ENCODE measurements around the gene GFER. TPM values are rescaled to one million over a fixed set of nuclear protein-coding genes. Genes with fewer than 3 reads are reported as not detected.

GFER gene
- total and polyA plus RNA-seq, 9 of the 15 experiments (the other 6 are each of a cell fraction or from before 2014, with no cell fraction given) = 4.3 to 53.7 (median 19.8) TPM

DNA sequence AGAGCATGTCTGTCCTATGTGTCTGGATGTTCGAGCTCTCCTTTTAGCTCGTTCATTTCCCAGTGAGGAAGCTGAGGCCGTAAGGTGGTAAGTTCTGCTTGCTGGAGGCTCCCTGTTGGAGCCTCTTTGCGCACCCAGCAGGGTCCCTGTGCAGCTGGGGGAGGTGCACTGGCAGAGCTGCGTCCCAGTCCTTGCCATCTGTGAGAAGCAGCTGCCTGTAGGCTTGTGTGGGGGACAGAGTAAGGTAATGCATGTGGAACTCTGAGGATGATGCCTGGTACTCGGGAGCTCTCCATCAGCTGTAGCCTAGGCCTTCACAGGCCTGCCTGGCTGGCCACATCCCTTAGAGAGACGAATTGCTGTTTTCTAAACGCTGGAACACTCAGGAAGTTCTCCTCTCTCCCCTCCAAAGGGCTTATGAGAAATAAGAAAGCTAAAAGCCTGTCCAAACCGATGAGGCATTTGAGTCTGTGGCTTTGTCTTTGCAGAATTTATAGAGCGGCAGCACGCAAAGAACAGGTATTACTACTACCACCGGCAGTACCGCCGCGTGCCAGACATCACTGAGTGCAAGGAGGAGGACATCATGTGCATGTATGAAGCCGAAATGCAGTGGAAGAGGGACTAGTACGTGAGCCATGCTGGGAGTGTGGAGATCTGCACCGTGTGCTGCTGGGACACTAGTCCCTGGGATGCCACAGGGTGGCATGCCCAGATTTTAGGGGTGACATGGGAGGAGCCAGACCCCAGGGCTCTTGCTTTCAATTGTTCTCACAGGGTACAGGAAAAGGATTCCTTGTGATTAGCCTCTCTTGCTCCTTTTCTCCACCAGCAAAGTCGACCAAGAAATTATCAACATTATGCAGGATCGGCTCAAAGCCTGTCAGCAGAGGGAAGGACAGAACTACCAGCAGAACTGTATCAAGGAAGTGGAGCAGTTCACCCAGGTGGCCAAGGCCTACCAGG is 23.0 kb upstream of the GFER start (continued):
- TF ChIP-seq KDM1A (IDR thresholded peaks at IDR 0.05) = peak in 1 of 2 experiments; percentile 29; a peak in 2 of 4 replicates
- no peak for TF ChIP-seq ZBTB1 (CRISPR knock-in tag; IDR thresholded peaks at IDR 0.05; ENCODE audit: borderline replicate concordance, low read depth)
- no peak for TF ChIP-seq C11orf30 (IDR thresholded peaks at IDR 0.05; ENCODE audit: low read depth)
- TF ChIP-seq, protein P1, sequence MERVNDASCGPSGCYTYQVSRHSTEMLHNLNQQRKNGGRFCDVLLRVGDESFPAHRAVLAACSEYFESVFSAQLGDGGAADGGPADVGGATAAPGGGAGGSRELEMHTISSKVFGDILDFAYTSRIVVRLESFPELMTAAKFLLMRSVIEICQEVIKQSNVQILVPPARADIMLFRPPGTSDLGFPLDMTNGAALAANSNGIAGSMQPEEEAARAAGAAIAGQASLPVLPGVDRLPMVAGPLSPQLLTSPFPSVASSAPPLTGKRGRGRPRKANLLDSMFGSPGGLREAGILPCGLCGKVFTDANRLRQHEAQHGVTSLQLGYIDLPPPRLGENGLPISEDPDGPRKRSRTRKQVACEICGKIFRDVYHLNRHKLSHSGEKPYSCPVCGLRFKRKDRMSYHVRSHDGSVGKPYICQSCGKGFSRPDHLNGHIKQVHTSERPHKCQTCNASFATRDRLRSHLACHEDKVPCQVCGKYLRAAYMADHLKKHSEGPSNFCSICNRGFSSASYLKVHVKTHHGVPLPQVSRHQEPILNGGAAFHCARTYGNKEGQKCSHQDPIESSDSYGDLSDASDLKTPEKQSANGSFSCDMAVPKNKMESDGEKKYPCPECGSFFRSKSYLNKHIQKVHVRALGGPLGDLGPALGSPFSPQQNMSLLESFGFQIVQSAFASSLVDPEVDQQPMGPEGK (CRISPR knock-in tag; IDR thresholded peaks at IDR 0.05; ENCODE audit: borderline replicate concordance) = no peak
- TF ChIP-seq, protein P2, sequence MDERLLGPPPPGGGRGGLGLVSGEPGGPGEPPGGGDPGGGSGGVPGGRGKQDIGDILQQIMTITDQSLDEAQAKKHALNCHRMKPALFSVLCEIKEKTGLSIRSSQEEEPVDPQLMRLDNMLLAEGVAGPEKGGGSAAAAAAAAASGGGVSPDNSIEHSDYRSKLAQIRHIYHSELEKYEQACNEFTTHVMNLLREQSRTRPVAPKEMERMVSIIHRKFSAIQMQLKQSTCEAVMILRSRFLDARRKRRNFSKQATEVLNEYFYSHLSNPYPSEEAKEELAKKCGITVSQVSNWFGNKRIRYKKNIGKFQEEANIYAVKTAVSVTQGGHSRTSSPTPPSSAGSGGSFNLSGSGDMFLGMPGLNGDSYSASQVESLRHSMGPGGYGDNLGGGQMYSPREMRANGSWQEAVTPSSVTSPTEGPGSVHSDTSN (CRISPR knock-in tag; IDR thresholded peaks at IDR 0.05; ENCODE audit: low read depth) = no peak
- TF ChIP-seq, protein P2 (tag; conservative IDR thresholded peaks at IDR 0.05; ENCODE audit: low read depth) = no peak
- no peak for TF ChIP-seq YBX1 (IDR thresholded peaks at IDR 0.05)
- TF ChIP-seq RAD51 (IDR thresholded peaks at IDR 0.05; ENCODE audit: borderline replicate concordance, low read depth) = no peak; the same call in 1 of the 2 replicates
- no peak for TF ChIP-seq FUS (optimal IDR thresholded peaks at IDR 0.05; ENCODE audit: low read depth, low read length)
- no peak for TF ChIP-seq ZNF146 (CRISPR knock-in tag; IDR thresholded peaks at IDR 0.05; ENCODE audit: unreplicated experiment)
- TF ChIP-seq PRPF4 (IDR thresholded peaks at IDR 0.05; ENCODE audit: insufficient read depth, low read depth, low read length, poor library complexity, severe bottlenecking) = no peak
- TF ChIP-seq FOXA3 (CRISPR knock-in tag; conservative IDR thresholded peaks at IDR 0.05 in 1 of 2, IDR thresholded peaks at IDR 0.05 in 1 of 2) = peak in 1 of 2 experiments; percentile 53; a peak in 1 of 4 replicates
- no peak for TF ChIP-seq SRSF7 (optimal IDR thresholded peaks at IDR 0.05; ENCODE audit: low read depth, low read length)
- TF ChIP-seq NFIC (IDR thresholded peaks at IDR 0.05) = peak; percentile 42; the same call in 1 of the 2 replicates
- no peak for TF ChIP-seq JUNB (CRISPR knock-in tag; conservative IDR thresholded peaks at IDR 0.05)
- TF ChIP-seq ZNF766 (CRISPR knock-in tag; conservative IDR thresholded peaks at IDR 0.05) = no peak
- no peak for TF ChIP-seq RAD21 (CRISPR knock-in tag; conservative IDR thresholded peaks at IDR 0.05 in 1 of 2, IDR thresholded peaks at IDR 0.05 in 1 of 2)
- TF ChIP-seq PCBP1 (IDR thresholded peaks at IDR 0.05; ENCODE audit: low read depth, low read length, poor library complexity, severe bottlenecking) = no peak
- no peak for TF ChIP-seq HEY1 (CRISPR knock-in tag; IDR thresholded peaks at IDR 0.05; ENCODE audit: borderline replicate concordance)
- peak; percentile 38; the same call in 1 of the 2 replicates for TF ChIP-seq MTA3 (IDR thresholded peaks at IDR 0.05; ENCODE audit: borderline replicate concordance)
- TF ChIP-seq, protein P3, sequence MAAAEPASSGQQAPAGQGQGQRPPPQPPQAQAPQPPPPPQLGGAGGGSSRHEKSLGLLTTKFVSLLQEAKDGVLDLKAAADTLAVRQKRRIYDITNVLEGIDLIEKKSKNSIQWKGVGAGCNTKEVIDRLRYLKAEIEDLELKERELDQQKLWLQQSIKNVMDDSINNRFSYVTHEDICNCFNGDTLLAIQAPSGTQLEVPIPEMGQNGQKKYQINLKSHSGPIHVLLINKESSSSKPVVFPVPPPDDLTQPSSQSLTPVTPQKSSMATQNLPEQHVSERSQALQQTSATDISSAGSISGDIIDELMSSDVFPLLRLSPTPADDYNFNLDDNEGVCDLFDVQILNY (CRISPR knock-in tag; IDR thresholded peaks at IDR 0.05) = no peak
- no peak for TF ChIP-seq CBFB (CRISPR knock-in tag; IDR thresholded peaks at IDR 0.05)
